ENCODE results near the gene TLK2.

- TF ChIP-seq GATA2 (IDR thresholded peaks at IDR 0.05; ENCODE audit: low read depth, low read length) (no peak), GATA3 (IDR thresholded peaks at IDR 0.05; ENCODE audit: low read depth, low read length) (no peak)
Observed at GRCh38 chr17:62596662-62597061, 118.0 kb downstream of the TLK2 start.

All from SH-SY5Y (cell line).